Activated CD8-positive, alpha-beta memory T cell treated with anti-CD3 and anti-CD28 coated beads for 48 hours (primary cell): ENCODE results near the gene SPTBN5.

Experiments used
- DNase-seq, 3 experiments: peaks; one replicate each; pipeline ENCODE4 v3.0.0-alpha.2; 2020; ENCODE audit warnings: low read depth in 2 of 3, low spot score in 2 of 3

Gene SPTBN5

GRCh38 chr15:41893422-41894250, at the start of gene SPTBN5:
Gene SPTBN5 (minus strand): TSS chr15:41894053. CDS start chr15:41893497, 556 bp downstream.
- DNase-seq, result no peak

DNA sequence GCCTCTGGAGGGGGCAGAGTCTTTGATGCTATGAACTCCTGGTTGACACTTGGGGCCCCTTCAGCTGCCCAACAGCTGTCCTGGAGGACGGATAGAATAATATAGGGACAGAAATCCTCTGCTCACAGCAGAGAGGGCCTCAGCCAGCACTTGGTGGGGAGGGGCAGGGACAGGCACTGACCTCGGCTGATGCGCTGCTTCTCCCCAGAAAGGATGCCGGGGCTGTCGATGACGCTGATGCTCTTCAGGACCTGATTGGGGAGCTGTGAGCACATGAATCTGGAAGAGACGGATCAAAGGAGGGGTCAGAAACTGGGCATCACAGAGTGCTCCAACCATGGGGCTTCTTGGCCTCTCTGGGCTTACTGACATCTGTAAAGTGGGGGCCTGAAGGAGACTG, 49.0 kb upstream of the SPTBN5 start:
- DNase-seq, result no peak

- no peak for DNase-seq
Measured at GRCh38 chr15:41941644-41942415, 48.0 kb upstream of the SPTBN5 start.

DNA sequence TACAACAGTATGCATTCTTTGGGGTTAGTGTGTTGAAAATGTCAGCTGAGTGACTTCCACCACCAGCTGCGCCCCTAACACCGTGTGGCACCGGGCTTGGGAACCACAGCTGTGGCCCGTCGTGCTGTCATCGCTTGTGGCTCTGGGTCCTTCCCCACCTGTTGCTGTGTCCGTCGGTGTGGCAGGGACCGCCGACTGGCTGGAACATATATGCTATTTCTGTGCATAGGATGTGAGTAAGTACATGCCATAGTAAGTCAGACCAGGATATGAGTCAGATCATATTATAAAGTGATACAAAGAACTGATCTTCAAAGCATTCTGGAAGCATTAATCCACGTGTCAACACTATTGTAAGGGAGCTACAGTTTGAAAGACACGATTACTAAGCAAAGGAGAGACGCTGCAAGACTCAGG, 46.6 kb upstream of the SPTBN5 start:
- peak in 2 of 3 experiments; percentile 19 to 41 for DNase-seq

- DNase-seq, result no peak
Measured at GRCh38 chr15:41939986-41940385, 46.1 kb upstream of the SPTBN5 start.

DNA sequence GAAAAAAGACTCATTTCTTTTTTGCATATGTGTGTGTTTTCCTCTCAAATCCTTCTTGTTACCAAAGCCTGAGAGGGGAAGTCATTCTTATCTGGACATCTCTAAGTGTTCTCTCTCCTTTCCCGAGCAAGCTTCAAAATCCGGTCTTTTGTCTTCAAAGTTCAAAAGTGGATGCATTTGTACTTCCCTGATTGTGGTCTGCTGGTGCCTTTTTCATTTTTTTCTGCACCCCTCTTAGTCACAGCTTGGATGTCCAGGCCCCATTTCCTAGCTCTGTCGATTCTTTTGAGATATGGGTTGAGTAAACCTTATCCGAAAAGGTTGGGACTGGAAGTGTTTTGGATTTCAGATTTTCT, 43.7 kb upstream of the SPTBN5 start:
- DNase-seq, result no peak

- peak; percentile 12 to 45 (median 44) for DNase-seq
Measured at GRCh38 chr15:41936649-41937567, 43.1 kb upstream of the SPTBN5 start.

DNA sequence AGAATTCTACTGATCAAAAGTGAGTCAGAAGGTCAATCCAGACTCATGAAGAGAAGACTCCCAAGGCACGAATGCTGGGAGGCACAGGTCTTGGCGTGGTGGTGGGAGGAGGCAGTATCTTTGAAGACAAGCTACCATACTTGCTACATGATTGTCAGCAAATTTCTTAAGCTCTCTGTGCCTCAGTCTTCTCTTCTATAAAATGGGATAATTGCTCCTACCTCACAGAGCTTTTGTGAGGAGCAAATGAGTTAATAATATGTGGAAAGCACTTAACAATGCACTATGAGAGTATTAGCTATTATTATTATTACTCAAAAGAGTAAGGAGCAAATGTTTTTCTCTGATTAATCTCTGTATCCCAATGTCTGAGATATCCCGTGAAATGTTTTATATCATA, 42.3 kb upstream of the SPTBN5 start:
- DNase-seq, result no peak

- peak in 1 of 3 experiments; percentile 2 for DNase-seq
Measured at GRCh38 chr15:41935566-41936020, 41.7 kb upstream of the SPTBN5 start.

DNA sequence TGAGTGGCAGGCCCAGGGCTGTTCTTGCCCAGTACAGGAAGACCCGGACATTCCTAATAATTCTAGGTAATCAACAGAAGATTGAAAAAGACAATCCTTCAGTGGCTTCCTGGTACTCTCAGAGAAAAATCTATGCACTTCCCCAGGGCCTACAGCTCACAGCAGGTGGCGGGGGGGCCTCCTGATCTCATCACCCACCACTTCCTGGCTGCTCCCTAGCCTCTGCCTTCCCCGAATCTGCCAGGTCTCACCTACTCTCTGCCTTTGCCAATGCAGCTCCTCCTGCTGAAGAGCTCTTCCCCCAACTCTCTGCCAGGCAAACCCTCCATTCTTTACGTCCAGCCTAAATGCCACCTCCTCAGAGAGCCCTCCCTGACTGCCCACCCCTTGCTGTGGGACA, 41.0 kb upstream of the SPTBN5 start:
- peak in 2 of 3 experiments; percentile 28 to 38 for DNase-seq

- no peak for DNase-seq
Measured at GRCh38 chr15:41933771-41934170, 39.9 kb upstream of the SPTBN5 start.

- DNase-seq, result no peak
Measured at GRCh38 chr15:41933326-41933725, 39.5 kb upstream of the SPTBN5 start.

DNA sequence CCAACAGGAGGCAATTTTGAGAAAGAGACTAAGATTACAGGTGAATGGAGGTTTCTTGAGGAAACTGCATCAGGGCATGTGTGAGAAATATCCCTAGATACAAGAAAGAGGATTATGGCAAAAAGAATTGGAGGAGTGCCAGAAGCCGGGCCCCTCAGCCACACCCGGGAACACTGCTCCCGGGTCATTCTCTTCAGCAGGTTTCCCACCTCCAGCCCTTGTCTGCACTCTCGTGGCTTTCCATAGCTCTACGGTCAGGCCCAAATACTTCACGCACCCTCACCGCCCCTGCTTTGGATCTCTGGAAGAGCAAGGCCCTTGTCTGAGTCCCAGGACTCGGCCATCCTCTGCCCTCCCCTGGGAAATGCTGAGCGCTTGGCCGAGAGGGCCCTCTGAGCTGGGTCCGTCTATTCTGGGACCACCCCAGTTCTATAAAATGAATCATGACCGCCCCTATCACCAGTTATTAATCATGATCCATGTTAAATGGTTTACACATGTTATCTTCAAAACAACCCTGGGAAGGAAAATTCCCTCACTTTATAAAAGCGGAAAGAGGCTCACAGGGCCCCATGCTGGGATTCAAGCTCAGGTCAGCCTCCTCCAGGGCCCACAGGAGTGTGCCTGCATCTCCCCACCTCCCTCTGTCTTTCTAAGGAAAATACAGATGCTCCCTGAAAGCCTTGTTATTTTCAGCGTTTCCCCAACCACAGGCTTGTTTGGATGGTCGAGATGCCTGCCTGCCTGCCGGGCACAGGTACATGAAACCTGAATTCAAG, 38.8 kb upstream of the SPTBN5 start:
- DNase-seq, result no peak

- no peak for DNase-seq
Measured at GRCh38 chr15:41932101-41932500, 38.2 kb upstream of the SPTBN5 start.

- no peak for DNase-seq
Measured at GRCh38 chr15:41930867-41931222, 37.0 kb upstream of the SPTBN5 start.

- no peak for DNase-seq
Measured at GRCh38 chr15:41930221-41930866, 36.5 kb upstream of the SPTBN5 start.

DNA sequence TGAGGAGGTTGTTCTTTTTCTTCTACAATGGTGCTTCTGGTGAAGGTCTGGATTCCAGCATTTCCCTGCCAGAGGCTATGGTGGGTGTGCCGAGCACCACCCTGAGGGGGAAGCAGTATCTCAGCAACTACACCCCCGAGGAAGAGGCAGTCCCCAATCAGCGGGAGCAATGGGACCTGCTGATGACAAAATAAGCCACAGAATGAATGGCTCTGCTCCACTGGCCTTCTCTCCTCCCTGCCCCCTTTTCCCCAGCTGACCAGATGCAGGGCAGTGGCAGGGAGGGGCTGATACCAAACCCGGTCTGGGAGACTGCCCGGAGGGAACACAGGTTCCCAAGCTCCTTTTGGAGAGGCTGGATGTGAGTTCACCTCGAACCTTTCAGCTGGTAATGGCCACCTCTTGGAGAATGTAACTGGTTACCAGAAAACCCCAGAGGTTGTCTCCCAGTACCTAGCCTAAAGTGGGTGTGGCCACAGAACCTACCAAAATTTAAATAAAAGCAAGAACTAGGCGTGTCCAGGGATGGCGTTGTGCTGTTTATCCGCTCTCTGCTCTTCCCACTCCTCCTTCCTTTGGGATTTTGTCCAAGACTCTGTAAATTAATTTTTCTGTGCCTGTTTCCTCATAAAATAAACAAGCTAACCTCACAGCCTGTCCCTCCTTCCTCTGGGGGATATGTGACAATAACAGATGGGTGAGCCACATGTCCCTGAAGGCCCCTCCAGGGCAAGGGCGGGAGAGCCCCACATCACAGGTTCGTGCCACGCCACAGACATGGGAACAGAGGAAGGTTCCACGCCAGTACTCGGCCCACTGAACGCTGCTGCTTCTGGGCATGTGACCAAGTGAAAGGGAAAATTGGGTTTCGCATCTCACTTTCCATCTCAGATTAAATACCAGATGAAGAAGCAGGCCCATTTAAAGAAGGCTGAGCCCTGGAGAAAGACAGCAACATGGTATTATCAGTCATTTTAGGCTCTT, 35.1 kb upstream of the SPTBN5 start:
- peak in 1 of 3 experiments; percentile 6 for DNase-seq

DNA sequence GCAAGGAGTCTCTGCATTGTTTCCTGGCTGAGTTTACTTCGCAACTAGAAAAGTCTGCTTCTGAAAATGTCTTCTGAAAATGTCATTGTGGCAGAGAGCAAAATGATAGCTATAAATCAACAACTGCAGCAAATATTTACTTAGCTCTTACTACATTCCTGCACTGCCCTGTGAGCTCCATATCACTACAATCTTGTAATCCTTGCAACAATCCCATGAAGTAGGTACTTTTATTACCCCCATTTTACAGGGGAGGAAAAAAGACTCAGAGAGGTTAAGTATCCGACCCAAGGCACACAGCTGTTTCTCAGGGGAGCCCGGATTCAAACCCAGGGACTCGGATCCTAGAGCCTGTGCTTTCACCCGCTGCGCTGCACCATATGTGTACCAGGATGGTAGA, 34.2 kb upstream of the SPTBN5 start:
- DNase-seq, result no peak

- DNase-seq, result no peak
Measured at GRCh38 chr15:41927536-41927935, 33.7 kb upstream of the SPTBN5 start.
